ENCODE results near the gene EIF4G3.

GRCh38 chr1:21059021-21059420 is 117.7 kb downstream of the EIF4G3 start:
- TF ChIP-seq CTCF (IDR thresholded peaks at IDR 0.05) (no peak), POLR2A (IDR thresholded peaks at IDR 0.05) (no peak)
